ENCODE measurements around the gene ZDHHC24.

DNA sequence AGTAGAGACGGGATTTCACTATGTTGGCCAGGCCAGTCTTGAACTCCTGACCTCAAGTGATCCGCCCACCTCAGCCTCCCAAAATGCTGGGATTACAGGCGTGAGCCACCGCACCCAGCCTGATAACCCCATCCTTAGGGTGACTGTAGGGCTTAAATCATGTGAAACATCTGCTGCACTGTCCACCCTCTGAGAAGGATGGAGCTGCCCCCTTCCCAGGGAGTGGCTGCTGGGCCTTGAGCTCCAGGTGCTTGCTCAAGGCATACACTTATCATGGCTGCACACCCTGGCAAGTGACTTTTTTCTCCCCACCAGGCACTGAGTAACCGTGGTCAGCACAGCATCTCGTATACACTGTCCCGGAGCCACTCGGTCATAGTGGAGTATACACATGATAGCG lies 73.8 kb downstream of the ZDHHC24 start:
- TF ChIP-seq EZH2 (optimal IDR thresholded peaks at IDR 0.05; ENCODE audit: low read depth, low read length) (no peak), EZH2phosphoT487 (IDR thresholded peaks at IDR 0.05; ENCODE audit: low read length) (no peak)
- TF ChIP-seq, protein P1, sequence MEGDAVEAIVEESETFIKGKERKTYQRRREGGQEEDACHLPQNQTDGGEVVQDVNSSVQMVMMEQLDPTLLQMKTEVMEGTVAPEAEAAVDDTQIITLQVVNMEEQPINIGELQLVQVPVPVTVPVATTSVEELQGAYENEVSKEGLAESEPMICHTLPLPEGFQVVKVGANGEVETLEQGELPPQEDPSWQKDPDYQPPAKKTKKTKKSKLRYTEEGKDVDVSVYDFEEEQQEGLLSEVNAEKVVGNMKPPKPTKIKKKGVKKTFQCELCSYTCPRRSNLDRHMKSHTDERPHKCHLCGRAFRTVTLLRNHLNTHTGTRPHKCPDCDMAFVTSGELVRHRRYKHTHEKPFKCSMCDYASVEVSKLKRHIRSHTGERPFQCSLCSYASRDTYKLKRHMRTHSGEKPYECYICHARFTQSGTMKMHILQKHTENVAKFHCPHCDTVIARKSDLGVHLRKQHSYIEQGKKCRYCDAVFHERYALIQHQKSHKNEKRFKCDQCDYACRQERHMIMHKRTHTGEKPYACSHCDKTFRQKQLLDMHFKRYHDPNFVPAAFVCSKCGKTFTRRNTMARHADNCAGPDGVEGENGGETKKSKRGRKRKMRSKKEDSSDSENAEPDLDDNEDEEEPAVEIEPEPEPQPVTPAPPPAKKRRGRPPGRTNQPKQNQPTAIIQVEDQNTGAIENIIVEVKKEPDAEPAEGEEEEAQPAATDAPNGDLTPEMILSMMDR (IDR thresholded peaks at IDR 0.05; ENCODE audit: low read length): no peak
